Measurements from ENCODE around the gene GET4.

Gene GET4

GRCh38 chr7:849781-850180, 26.6 kb upstream of the GET4 start:
- Histone ChIP-seq H3K4me1 (ENCODE audit: insufficient read depth, low read length, severe bottlenecking) (no peaks in the 10 kb centered on the region), H3K36me3 (ENCODE audit: insufficient read depth, low read length) (peaks cover 59% of the 10 kb centered on the region), H3K79me2 (ENCODE audit: insufficient read depth, low read length) (no peaks in the 10 kb centered on the region), H4K20me1 (ENCODE audit: insufficient read depth, low read length) (no peaks in the 10 kb centered on the region), H3K4me2 (ENCODE audit: low read length) (no peak overlapping the region), H3K4me3 (ENCODE audit: low read depth, low read length, poor library complexity, severe bottlenecking) (no peak overlapping the region), H2AFZ (ENCODE audit: low read length) (no peak overlapping the region), H3K27ac (ENCODE audit: low read depth, low read length, poor library complexity, severe bottlenecking) (no peak overlapping the region), H3K9me2 (ENCODE audit: low read depth, low read length) (no peaks in the 10 kb centered on the region), H3F3A (ENCODE audit: insufficient read depth, low read length) (no peaks in the 10 kb centered on the region), H3K9me3 (ENCODE audit: low read length) (no peaks in the 10 kb centered on the region), H3K9ac (ENCODE audit: low read length) (no peak overlapping the region), H3K27me3 (ENCODE audit: insufficient read depth, low read length) (no peaks in the 10 kb centered on the region)
- TF ChIP-seq CTCF (IDR thresholded peaks at IDR 0.05; ENCODE audit: low read length): no peak
- no peak for TF ChIP-seq EZH2 (IDR thresholded peaks at IDR 0.05; ENCODE audit: borderline replicate concordance, low read length)

DNA sequence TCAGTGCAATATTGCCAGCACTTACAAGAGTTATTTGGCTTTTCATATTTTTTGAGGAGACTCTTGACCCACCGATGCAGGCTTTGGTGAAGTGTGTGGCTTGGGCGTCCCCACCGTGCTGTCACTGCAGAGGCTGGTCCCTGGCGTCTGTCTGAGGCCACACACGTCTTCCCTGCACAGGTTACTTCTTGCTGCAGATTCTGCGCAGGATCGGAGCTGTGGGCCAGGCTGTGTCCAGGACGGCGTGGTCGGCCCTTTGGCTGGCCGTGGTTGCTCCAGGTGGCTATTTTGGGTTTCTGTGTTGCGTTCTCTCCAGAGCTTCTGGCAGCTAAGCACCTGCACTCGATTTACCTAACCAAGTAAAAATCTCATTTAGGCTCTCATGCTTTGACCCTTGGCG, 25.1 kb upstream of the GET4 start:
- TF ChIP-seq CTCF (IDR thresholded peaks at IDR 0.05; ENCODE audit: low read length) (no peak), EZH2 (IDR thresholded peaks at IDR 0.05; ENCODE audit: borderline replicate concordance, low read length) (no peak)
- H3K36me3 ChIP-seq (ENCODE audit: insufficient read depth, low read length): peaks cover 65% of the 10 kb centered on the region

GRCh38 chr7:853366-854117, 22.8 kb upstream of the GET4 start:
- Histone ChIP-seq H3K79me2 (ENCODE audit: insufficient read depth, low read length) (no peaks in the 10 kb centered on the region), H3K4me3 (ENCODE audit: low read depth, low read length, poor library complexity, severe bottlenecking) (no peak overlapping the region), H3K9me3 (ENCODE audit: low read length) (no peaks in the 10 kb centered on the region), H3K4me2 (ENCODE audit: low read length) (no peak overlapping the region), H3K36me3 (ENCODE audit: insufficient read depth, low read length) (peaks cover 77% of the 10 kb centered on the region), H4K20me1 (ENCODE audit: insufficient read depth, low read length) (no peaks in the 10 kb centered on the region), H3K9me2 (ENCODE audit: low read depth, low read length) (no peaks in the 10 kb centered on the region), H3K27ac (ENCODE audit: low read depth, low read length, poor library complexity, severe bottlenecking) (no peak overlapping the region), H3K4me1 (ENCODE audit: insufficient read depth, low read length, severe bottlenecking) (no peaks in the 10 kb centered on the region), H3K27me3 (ENCODE audit: insufficient read depth, low read length) (no peaks in the 10 kb centered on the region), H2AFZ (ENCODE audit: low read length) (no peak overlapping the region), H3F3A (ENCODE audit: insufficient read depth, low read length) (no peaks in the 10 kb centered on the region), H3K9ac (ENCODE audit: low read length) (no peak overlapping the region)
- TF ChIP-seq CTCF (IDR thresholded peaks at IDR 0.05; ENCODE audit: low read length): no peak
- TF ChIP-seq EZH2 (IDR thresholded peaks at IDR 0.05; ENCODE audit: borderline replicate concordance, low read length): no peak

More for the DNA sequence above, 25.1 kb upstream of the GET4 start:
- H3K9ac ChIP-seq (ENCODE audit: low read length): no peak overlapping the region
- H4K20me1 ChIP-seq (ENCODE audit: insufficient read depth, low read length): no peaks in the 10 kb centered on the region
- H3K4me3 ChIP-seq (ENCODE audit: low read depth, low read length, poor library complexity, severe bottlenecking): no peak overlapping the region
- H2AFZ ChIP-seq (ENCODE audit: low read length): no peak overlapping the region
- no peak overlapping the region for H3K4me2 ChIP-seq (ENCODE audit: low read length)
- H3K9me2 ChIP-seq (ENCODE audit: low read depth, low read length): no peaks in the 10 kb centered on the region
- H3K27me3 ChIP-seq (ENCODE audit: insufficient read depth, low read length): no peaks in the 10 kb centered on the region
- no peaks in the 10 kb centered on the region for H3F3A ChIP-seq (ENCODE audit: insufficient read depth, low read length)
- H3K9me3 ChIP-seq (ENCODE audit: low read length): no peaks in the 10 kb centered on the region
- H3K27ac ChIP-seq (ENCODE audit: low read depth, low read length, poor library complexity, severe bottlenecking): no peak overlapping the region
- no peaks in the 10 kb centered on the region for H3K4me1 ChIP-seq (ENCODE audit: insufficient read depth, low read length, severe bottlenecking)
- H3K79me2 ChIP-seq (ENCODE audit: insufficient read depth, low read length): no peaks in the 10 kb centered on the region

Data from OCI-LY1 (cell line).